B cell (primary cell): ENCODE measurements around the gene THBS3. TPM values are rescaled to one million over a fixed set of nuclear protein-coding genes. Genes with fewer than 3 reads are reported as not detected.

Source experiments
- ATAC-seq: fragments of 200-7000 bp; cut with Tn5 transposase; one replicate; pipeline ENCODE4 v1.10.0; 2021; ENCODE audit warnings: low read depth, mild to moderate bottlenecking, moderate number of reproducible peaks, moderate library complexity
- CTCF ChIA-PET: fragments of 350-600 bp; sonication (Branson Sonifier 250); formaldehyde crosslinking; loops from one replicate; lab custom pipeline; 2021; ENCODE audit warnings: antibody characterized with exemption, inconsistent platforms; lab: Charles Lee
- POLR2A ChIA-PET: fragments of 350-600 bp; sonication (Branson Sonifier 250); formaldehyde crosslinking; loops from one replicate; lab custom pipeline; 2021; ENCODE audit warnings: antibody characterized with exemption; lab: Charles Lee
- DNase-seq: peaks from one replicate; pipeline ENCODE4 v3.0.0; 2013
- H2AFZ ChIP-seq: 2 replicates; pipeline ENCODE4 v1.6.1; 2012; ENCODE audit warnings: mild to moderate bottlenecking, low read depth, low read length; ENCODE audit not compliant: insufficient read depth, poor library complexity, severe bottlenecking
- H3K27ac ChIP-seq, 2 donors: 1 replicate in 1 of 2; 2 replicates in 1 of 2; pipeline ENCODE4 v1.5.1; 2012 to 2013; ENCODE audit warnings: low read length in 2 of 2, mild to moderate bottlenecking in 2 of 2, moderate library complexity in 1 of 2
- H3K27me3 ChIP-seq, 4 experiments: fragments of 200-600 bp in 1 of 4; sonication (generic) in 1 of 4; replicated peaks in 1 of 4; 1 replicate in 2 of 4; 2 replicates in 2 of 4; pipeline versions ENCODE4 v1.6.1 to v1.7.0; 2013 to 2016; ENCODE audit warnings: low read length in 3 of 4, mild to moderate bottlenecking in 2 of 4, mixed read lengths in 1 of 4, moderate library complexity in 1 of 4; ENCODE audit not compliant: insufficient read depth in 4 of 4, control insufficient read depth in 3 of 4; ENCODE audit errors: control extremely low read depth in 1 of 4
- H3K36me3 ChIP-seq, 2 experiments: replicated peaks in 1 of 2; 1 replicate in 1 of 2; 2 replicates in 1 of 2; pipeline versions ENCODE4 v1.6.1 to v1.7.1; 2013; ENCODE audit warnings: low read length in 1 of 2; ENCODE audit not compliant: insufficient read depth in 2 of 2, control insufficient read depth in 1 of 2; ENCODE audit errors: control extremely low read depth in 1 of 2, extremely low read depth in 1 of 2
- H3K4me1 ChIP-seq, 2 donors: fragments of 200-600 bp in 1 of 2; sonication (generic) in 1 of 2; 1 replicate in 1 of 2; 2 replicates in 1 of 2; pipeline versions ENCODE4 v1.5.1 to v1.6.1; 2013 to 2017; ENCODE audit warnings: low read length in 2 of 2; ENCODE audit not compliant: control insufficient read depth in 2 of 2, insufficient read depth in 2 of 2
- H3K4me2 ChIP-seq: replicated peaks from 2 replicates; pipeline ENCODE3; 2012; ENCODE audit warnings: mild to moderate bottlenecking, low read depth, low read length; ENCODE audit not compliant: poor library complexity, severe bottlenecking
- H3K4me3 ChIP-seq, 5 experiments: fragments of 200-600 bp in 1 of 5; sonication (generic) in 1 of 5; 1 replicate in 3 of 5; 2 replicates in 2 of 5; pipeline versions ENCODE4 v1.5.1 to v1.7.0; 2011 to 2016; ENCODE audit warnings: low read length in 4 of 5, mild to moderate bottlenecking in 4 of 5, low read depth in 2 of 5, control low read depth in 1 of 5, moderate library complexity in 1 of 5; ENCODE audit not compliant: insufficient read depth in 1 of 5; ENCODE audit errors: control extremely low read depth in 1 of 5, extremely low read depth in 1 of 5
- H3K79me2 ChIP-seq: fragments of 200-600 bp; sonication (generic); one replicate; pipeline ENCODE4 v1.6.0; 2016; ENCODE audit warnings: low read length; ENCODE audit not compliant: control insufficient read depth, insufficient read depth
- H3K9ac ChIP-seq: fragments of 200-600 bp; sonication (generic); 2 replicates; pipeline ENCODE4 v1.6.1; 2017; ENCODE audit warnings: mild to moderate bottlenecking, low read length, moderate library complexity
- H3K9me3 ChIP-seq, 3 donors: one replicate each; pipeline versions ENCODE4 v1.6.1 to v1.7.1; 2013; ENCODE audit warnings: low read length in 2 of 3; ENCODE audit not compliant: control insufficient read depth in 2 of 3, insufficient read depth in 1 of 3; ENCODE audit errors: control extremely low read depth in 1 of 3
- H4K20me1 ChIP-seq: 2 replicates; pipeline ENCODE4 v1.6.0; 2012; ENCODE audit warnings: mild to moderate bottlenecking, low read length; ENCODE audit not compliant: insufficient read depth, control insufficient read depth, poor library complexity, severe bottlenecking
- H3K27ac Mint-ChIP-seq: one replicate; pipeline ENCODE4 v1.8.0; 2021; ENCODE audit warnings: mixed read lengths
- H3K27me3 Mint-ChIP-seq: one replicate; pipeline ENCODE4 v1.8.0; 2021; ENCODE audit warnings: mixed read lengths
- H3K4me1 Mint-ChIP-seq: one replicate; pipeline ENCODE4 v1.8.0; 2021; ENCODE audit warnings: mixed read lengths
- H3K4me3 Mint-ChIP-seq: one replicate; pipeline ENCODE4 v1.8.0; 2021; ENCODE audit warnings: mixed read lengths
- H3K9me3 Mint-ChIP-seq: one replicate; pipeline ENCODE4 v1.8.0; 2022; ENCODE audit warnings: mixed read lengths; ENCODE audit not compliant: insufficient read depth
- CTCF ChIP-seq: fragments of 200-600 bp; IDR thresholded peaks from one replicate; pipeline ENCODE4 v1.8.0; 2022; ENCODE audit warnings: antibody characterized with exemption, mild to moderate bottlenecking
- EZH2 ChIP-seq: IDR thresholded peaks from 2 replicates; pipeline ENCODE4 v1.6.1; 2012; ENCODE audit warnings: borderline replicate concordance, low read depth, mild to moderate bottlenecking, moderate library complexity, low read length; ENCODE audit not compliant: insufficient read depth, poor library complexity, severe bottlenecking
- WGBS: methylation state at CpG from one replicate; pipeline ENCODE4 v1.1.5; 2013; ENCODE audit warnings: missing lambda C conversion rate; ENCODE audit not compliant: insufficient coverage; 5-methylcytosine and 5-hydroxymethylcytosine counted together
- intact Hi-C: fragments of 100-400 bp; cut with micrococcal nuclease; formaldehyde crosslinking; loops from one replicate; pipeline ENCODE4 v1.10.0; 2022
- polyA plus RNA-seq: library from polyadenylated mRNA; depleted of rRNA; stranded (reverse); fragments of >200 nt; gene quantifications from 2 replicates; pipeline ENCODE4 v1.2.3, GENCODE V29; 2012
- total RNA-seq, 2 donors: library from RNA; stranded (reverse); fragments of 120-200 nt in 1 of 2; gene quantifications; 1 replicate in 1 of 2; 2 replicates in 1 of 2; pipeline versions ENCODE4 v1.2.3 to v1.2.4, GENCODE V29; 2013 to 2022

THBS3 gene
- total and polyA plus RNA-seq, 2 donors (not counting 1 experiment from before 2014, with no cell fraction given): 28.0 to 28.6 TPM

GRCh38 chr1:155200920-155201319 is 6.8 kb downstream of the THBS3 start:
- Histone ChIP-seq H4K20me1 (no peaks in the 10 kb centered on the region), H3K27ac (no peak overlapping the region), H3K27me3 (no peaks in the 10 kb centered on the region), H2AFZ (no peak overlapping the region), H3K79me2 (no peaks in the 10 kb centered on the region), H3K4me2 (no peak overlapping the region), H3K9me3 (no peaks in the 10 kb centered on the region), H3K36me3 (no peaks in the 10 kb centered on the region), H3K4me3 (no peak overlapping the region), H3K4me1 (no peaks in the 10 kb centered on the region), H3K9ac (no peak overlapping the region)
- WGBS: 98% methylated on average over 5 of the region's 5 CpGs
- no peak for ATAC-seq
- H3K27ac Mint-ChIP-seq: no peak overlapping the region
- ChIA-PET CTCF (interaction anchor here (1.1 to 1.9 kb wide), 2 partner anchors 26 to 33 kb away, joined by 5 to 6 read pairs; no protein-coding TSS in a partner anchor), POLR2A (interaction anchor here (0.6 kb wide), 1 partner anchor 51 kb away, joined by 3 read pairs; no protein-coding TSS in a partner anchor)
- no peaks in the 10 kb centered on the region for H3K4me1 Mint-ChIP-seq
- no peaks in the 10 kb centered on the region for H3K27me3 Mint-ChIP-seq
- H3K4me3 Mint-ChIP-seq: no peak overlapping the region
- no peak for TF ChIP-seq EZH2
- no peak for TF ChIP-seq CTCF
- H3K9me3 Mint-ChIP-seq: no peaks in the 10 kb centered on the region
- no peak for DNase-seq
- intact Hi-C loops: no loop called here

GRCh38 chr1:155199792-155200191 is 7.9 kb downstream of the THBS3 start:
- H3K36me3 ChIP-seq: no peaks in the 10 kb centered on the region
- DNase-seq (no peak), ATAC-seq (no peak)
- no peak overlapping the region for H3K9ac ChIP-seq
- intact Hi-C loops: no loop called here
- Mint-ChIP-seq H3K27me3 (no peaks in the 10 kb centered on the region), H3K9me3 (no peaks in the 10 kb centered on the region), H3K27ac (no peak overlapping the region), H3K4me1 (peaks cover 4% of the 10 kb centered on the region), H3K4me3 (no peak overlapping the region)
- H3K27ac ChIP-seq: no peak overlapping the region
- 100% methylated on average over 2 of the region's 4 CpGs for WGBS
- H3K4me2 ChIP-seq: no peak overlapping the region
- no peaks in the 10 kb centered on the region for H3K79me2 ChIP-seq
- no peak overlapping the region for H3K4me3 ChIP-seq
- ChIA-PET CTCF (no interaction called here), POLR2A (no interaction called here)
- H2AFZ ChIP-seq: no peak overlapping the region
- H3K9me3 ChIP-seq: no peaks in the 10 kb centered on the region
- no peaks in the 10 kb centered on the region for H4K20me1 ChIP-seq
- peaks cover 0 to 5% (median 0%) of the 10 kb centered on the region in 4 experiments for H3K27me3 ChIP-seq
- peaks cover 0 to 3% of the 10 kb centered on the region in 2 donors for H3K4me1 ChIP-seq
- TF ChIP-seq EZH2 (no peak), CTCF (no peak)
